H1 (cell line): ENCODE measurements around the gene C3. TPM values are rescaled to one million over a fixed set of nuclear protein-coding genes. Genes with fewer than 3 reads are reported as not detected.

Experiments
- CBX8 ChIP-seq: fragments of 300-800, 300-1000 bp; sonication (generic); IDR thresholded peaks from 2 replicates; pipeline ENCODE4 v1.7.1; 2016; ENCODE audit warnings: low read depth, low read length, borderline replicate concordance
- CHD2 ChIP-seq: IDR thresholded peaks from 2 replicates; pipeline ENCODE4 v1.6.1; 2012; ENCODE audit warnings: low read length, improper control_type of control experiment
- EZH2 ChIP-seq: fragments of 200-600 bp; sonication (generic); IDR thresholded peaks from 2 replicates; pipeline ENCODE4 v1.7.1; 2012; ENCODE audit warnings: low read depth, mild to moderate bottlenecking, moderate library complexity, low read length, inconsistent platforms; ENCODE audit not compliant: severe bottlenecking
- JUND ChIP-seq: IDR thresholded peaks from 2 replicates; pipeline ENCODE4 v1.6.1; 2011; ENCODE audit warnings: mild to moderate bottlenecking, improper control_type of control experiment, low read length
- KDM1A ChIP-seq: fragments of 200-600, 300-600 bp; sonication (generic); IDR thresholded peaks from 2 replicates; pipeline ENCODE4 v1.7.1; 2016; ENCODE audit warnings: mild to moderate bottlenecking, low read length, borderline replicate concordance
- KDM5A ChIP-seq: fragments of 200-600 bp; IDR thresholded peaks from 2 replicates; pipeline ENCODE4 v1.7.1; 2012; ENCODE audit warnings: mild to moderate bottlenecking, low read length, inconsistent platforms, mixed read lengths
- POLR2AphosphoS5 ChIP-seq: IDR thresholded peaks from 2 replicates; pipeline ENCODE4 v1.6.1; 2011; ENCODE audit warnings: low read depth, low read length
- RAD21 ChIP-seq, 2 experiments: IDR thresholded peaks in 1 of 2; conservative IDR thresholded peaks in 1 of 2; 2 replicates each; pipeline ENCODE4 v1.6.1; 2011; ENCODE audit warnings: low read depth in 2 of 2, low read length in 2 of 2, improper control_type of control experiment in 1 of 2, inconsistent platforms in 1 of 2, mild to moderate bottlenecking in 1 of 2, moderate library complexity in 1 of 2
- SIN3A ChIP-seq, 2 experiments: IDR thresholded peaks in 1 of 2; conservative IDR thresholded peaks in 1 of 2; 2 replicates each; pipeline ENCODE4 v1.6.1; 2011 to 2012; ENCODE audit warnings: low read length in 2 of 2, improper control_type of control experiment in 1 of 2, low read depth in 1 of 2, mild to moderate bottlenecking in 1 of 2
- TAF1 ChIP-seq: IDR thresholded peaks from 2 replicates; pipeline ENCODE4 v1.6.1; 2011; ENCODE audit warnings: mild to moderate bottlenecking, low read depth, low read length
- YY1 ChIP-seq: IDR thresholded peaks from 2 replicates; pipeline ENCODE4 v1.6.1; 2011; ENCODE audit warnings: low read depth, mild to moderate bottlenecking, low read length
- ZNF274 ChIP-seq: IDR thresholded peaks from 2 replicates; pipeline ENCODE4 v1.7.0; 2012; ENCODE audit warnings: low read length, borderline replicate concordance; ENCODE audit errors: extremely low read depth
- polyA plus RNA-seq, 7 experiments: library from polyadenylated mRNA; depleted of rRNA in 3 of 7; stranded (reverse) in 5 of 7; unstranded in 2 of 7; fragments of >200 nt in 5 of 7; fragments of 200-250 nt in 2 of 7; gene quantifications; 1 replicate in 5 of 7; 2 replicates in 1 of 7; 4 replicates in 1 of 7; pipeline versions ENCODE4 v1.2.1 to v1.2.3, GENCODE V29; 2011 to 2013; ENCODE audit warnings: missing spikeins in 2 of 7, mixed read lengths in 2 of 7
- total RNA-seq: library from RNA; stranded (reverse); fragmentation: NEBNext Ultra II Directional; extraction: Animal tissue kit (Norgen Biotek cat#: 25700); gene quantifications from 2 replicates; pipeline ENCODE4 v1.2.1, GENCODE V29; 2021
- TF ChIP-seq, protein P1 (sequence below): IDR thresholded peaks from 2 replicates; pipeline ENCODE4 v1.6.1; 2012; ENCODE audit warnings: low read length, inconsistent platforms
- TF ChIP-seq, protein P2 (sequence below): IDR thresholded peaks from 2 replicates; pipeline ENCODE4 v1.6.1; 2011; ENCODE audit warnings: low read length, improper control_type of control experiment
- TF ChIP-seq, protein P3 (sequence below): IDR thresholded peaks from 2 replicates; pipeline ENCODE4 v1.6.1; 2012; ENCODE audit warnings: inconsistent platforms

Gene C3
- total and polyA plus RNA-seq, 2 of the 8 experiments (the other 6 are each of a cell fraction or from before 2014, with no cell fraction given): 6.4 to 12.8 TPM

DNA sequence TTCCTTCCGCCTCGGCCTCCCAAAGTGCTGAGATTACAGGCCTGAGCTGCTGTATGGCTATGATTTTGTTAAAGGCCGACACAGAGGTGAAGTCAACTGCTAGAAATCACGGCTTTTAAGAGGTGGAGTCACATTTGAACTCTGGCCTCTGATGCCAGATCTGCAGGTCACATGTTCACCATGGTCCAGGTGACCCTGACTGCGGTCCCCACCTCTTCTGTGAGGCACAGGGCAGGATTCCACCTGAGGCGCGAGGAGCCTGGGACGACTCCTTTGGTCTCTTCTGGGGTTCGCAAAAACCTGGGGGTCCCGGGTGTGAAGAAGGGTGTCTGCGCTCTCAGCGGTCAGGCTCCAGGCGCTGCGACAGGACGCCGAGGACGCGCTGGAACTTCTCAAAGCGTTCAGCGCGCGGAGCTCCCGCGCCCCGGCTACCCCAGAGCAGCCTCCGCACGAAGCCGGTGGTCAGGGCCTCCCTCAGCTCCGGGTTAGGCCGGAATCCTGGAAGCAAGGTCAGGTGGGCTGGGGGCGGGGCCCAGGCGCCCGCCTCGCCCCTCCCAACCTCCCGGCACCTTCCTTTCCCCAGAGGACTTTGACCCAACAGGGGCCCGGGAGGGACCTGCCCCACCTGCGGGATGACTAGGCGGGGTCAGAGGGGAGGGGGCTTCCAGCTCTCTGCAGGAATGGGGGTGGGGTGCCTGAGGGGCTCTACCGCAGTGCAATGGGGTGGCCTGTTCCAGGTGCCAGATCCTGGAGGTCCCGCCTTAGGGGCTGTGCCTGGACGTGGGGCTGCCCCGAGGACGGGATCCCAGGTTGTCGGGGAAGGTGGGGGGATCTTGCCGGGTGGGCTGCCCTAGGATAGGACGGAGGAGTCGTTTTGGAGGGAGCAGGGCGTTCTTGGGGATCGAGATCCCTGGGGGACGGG lies 32.1 kb upstream of the C3 start (continued):
- TF ChIP-seq, protein P1, sequence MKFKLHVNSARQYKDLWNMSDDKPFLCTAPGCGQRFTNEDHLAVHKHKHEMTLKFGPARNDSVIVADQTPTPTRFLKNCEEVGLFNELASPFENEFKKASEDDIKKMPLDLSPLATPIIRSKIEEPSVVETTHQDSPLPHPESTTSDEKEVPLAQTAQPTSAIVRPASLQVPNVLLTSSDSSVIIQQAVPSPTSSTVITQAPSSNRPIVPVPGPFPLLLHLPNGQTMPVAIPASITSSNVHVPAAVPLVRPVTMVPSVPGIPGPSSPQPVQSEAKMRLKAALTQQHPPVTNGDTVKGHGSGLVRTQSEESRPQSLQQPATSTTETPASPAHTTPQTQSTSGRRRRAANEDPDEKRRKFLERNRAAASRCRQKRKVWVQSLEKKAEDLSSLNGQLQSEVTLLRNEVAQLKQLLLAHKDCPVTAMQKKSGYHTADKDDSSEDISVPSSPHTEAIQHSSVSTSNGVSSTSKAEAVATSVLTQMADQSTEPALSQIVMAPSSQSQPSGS: no peak
- TF ChIP-seq YY1 (no peak), KDM5A (no peak), KDM1A (no peak), JUND (no peak), SIN3A (conservative IDR thresholded peaks at IDR 0.05 in 1 of 2, IDR thresholded peaks at IDR 0.05 in 1 of 2; ENCODE audit: low read depth in 1 of 2, low read length in 2 of 2) (0 out of 4 replicates have a peak, but pooled peaks have one; percentile 18 to 24), POLR2AphosphoS5 (no peak; the same call in 1 of the 2 replicates), RAD21 (IDR thresholded peaks at IDR 0.05 in 1 of 2, conservative IDR thresholded peaks at IDR 0.05 in 1 of 2; ENCODE audit: low read depth in 2 of 2, low read length in 2 of 2) (0 out of 4 replicates have a peak, but pooled peaks of 1 of the 2 experiments have one; percentile 2), CHD2 (no peak), EZH2 (no peak), ZNF274 (no peak), CBX8 (no peak), TAF1 (peak; percentile 59)
- TF ChIP-seq, protein P2, sequence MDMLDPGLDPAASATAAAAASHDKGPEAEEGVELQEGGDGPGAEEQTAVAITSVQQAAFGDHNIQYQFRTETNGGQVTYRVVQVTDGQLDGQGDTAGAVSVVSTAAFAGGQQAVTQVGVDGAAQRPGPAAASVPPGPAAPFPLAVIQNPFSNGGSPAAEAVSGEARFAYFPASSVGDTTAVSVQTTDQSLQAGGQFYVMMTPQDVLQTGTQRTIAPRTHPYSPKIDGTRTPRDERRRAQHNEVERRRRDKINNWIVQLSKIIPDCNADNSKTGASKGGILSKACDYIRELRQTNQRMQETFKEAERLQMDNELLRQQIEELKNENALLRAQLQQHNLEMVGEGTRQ: peak; percentile 73
- TF ChIP-seq, protein P3, sequence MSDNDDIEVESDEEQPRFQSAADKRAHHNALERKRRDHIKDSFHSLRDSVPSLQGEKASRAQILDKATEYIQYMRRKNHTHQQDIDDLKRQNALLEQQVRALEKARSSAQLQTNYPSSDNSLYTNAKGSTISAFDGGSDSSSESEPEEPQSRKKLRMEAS: peak; percentile 44
